Measurements from ENCODE around the gene NPAS3.

The NPAS3 gene

GRCh38 chr14:33420051-33420627 lies 481.5 kb downstream of the NPAS3 start:
- DNase-seq (ENCODE audit: low read depth in 2 of 3, low spot score in 2 of 3), result no peak

- no peak for DNase-seq (ENCODE audit: low read depth in 2 of 3, low spot score in 2 of 3)
Observed at GRCh38 chr14:33430414-33431035, 491.8 kb downstream of the NPAS3 start.

- DNase-seq (ENCODE audit: low read depth in 2 of 3, low spot score in 2 of 3), result no peak
Observed at GRCh38 chr14:33432407-33433023, 493.8 kb downstream of the NPAS3 start.

GRCh38 chr14:33433396-33433795 lies 494.7 kb downstream of the NPAS3 start:
- DNase-seq (ENCODE audit: low read depth in 2 of 3, low spot score in 2 of 3), result no peak

- no peak for DNase-seq (ENCODE audit: low read depth in 2 of 3, low spot score in 2 of 3)
Observed at GRCh38 chr14:33435911-33436689, 497.4 kb downstream of the NPAS3 start.

- no peak for DNase-seq (ENCODE audit: low read depth in 2 of 3, low spot score in 2 of 3)
Observed at GRCh38 chr14:33441633-33442032, 503.0 kb downstream of the NPAS3 start.

- DNase-seq (ENCODE audit: low read depth in 2 of 3, low spot score in 2 of 3), result no peak
Observed at GRCh38 chr14:33444136-33444535, 505.5 kb downstream of the NPAS3 start.

GRCh38 chr14:33449268-33449667 lies 510.6 kb downstream of the NPAS3 start:
- DNase-seq (ENCODE audit: low read depth in 2 of 3, low spot score in 2 of 3), result no peak

- no peak for DNase-seq (ENCODE audit: low read depth in 2 of 3, low spot score in 2 of 3)
Observed at GRCh38 chr14:33449703-33450395, 511.2 kb downstream of the NPAS3 start.

GRCh38 chr14:33450416-33450815 lies 511.7 kb downstream of the NPAS3 start:
- no peak for DNase-seq (ENCODE audit: low read depth in 2 of 3, low spot score in 2 of 3)

- no peak for DNase-seq (ENCODE audit: low read depth in 2 of 3, low spot score in 2 of 3)
Observed at GRCh38 chr14:33451211-33451610, 512.5 kb downstream of the NPAS3 start.

GRCh38 chr14:33452995-33453394 lies 514.3 kb downstream of the NPAS3 start:
- DNase-seq (ENCODE audit: low read depth in 2 of 3, low spot score in 2 of 3), result no peak

GRCh38 chr14:33454022-33454595 lies 515.4 kb downstream of the NPAS3 start:
- DNase-seq (ENCODE audit: low read depth in 2 of 3, low spot score in 2 of 3), result no peak

GRCh38 chr14:33454707-33455106 lies 516.0 kb downstream of the NPAS3 start:
- no peak for DNase-seq (ENCODE audit: low read depth in 2 of 3, low spot score in 2 of 3)

- DNase-seq (ENCODE audit: low read depth in 2 of 3, low spot score in 2 of 3), result no peak
Observed at GRCh38 chr14:33455654-33456345, 517.1 kb downstream of the NPAS3 start.

- no peak for DNase-seq (ENCODE audit: low read depth in 2 of 3, low spot score in 2 of 3)
Observed at GRCh38 chr14:33457021-33457420, 518.3 kb downstream of the NPAS3 start.

- DNase-seq (ENCODE audit: low read depth in 2 of 3, low spot score in 2 of 3), result no peak
Observed at GRCh38 chr14:33457617-33458016, 518.9 kb downstream of the NPAS3 start.

- no peak for DNase-seq (ENCODE audit: low read depth in 2 of 3, low spot score in 2 of 3)
Observed at GRCh38 chr14:33460164-33460563, 521.5 kb downstream of the NPAS3 start.

GRCh38 chr14:33461036-33461435 lies 522.4 kb downstream of the NPAS3 start:
- DNase-seq (ENCODE audit: low read depth in 2 of 3, low spot score in 2 of 3), result no peak

- DNase-seq (ENCODE audit: low read depth in 2 of 3, low spot score in 2 of 3), result no peak
Observed at GRCh38 chr14:33463731-33464130, 525.1 kb downstream of the NPAS3 start.

Data from activated CD8-positive, alpha-beta memory T cell treated with anti-CD3 and anti-CD28 coated beads for 48 hours (primary cell).